ENCODE measurements around the gene ATP5F1E.

GRCh38 chr20:59071216-59071615, 39.1 kb upstream of the ATP5F1E start:
- TF ChIP-seq, protein P1, sequence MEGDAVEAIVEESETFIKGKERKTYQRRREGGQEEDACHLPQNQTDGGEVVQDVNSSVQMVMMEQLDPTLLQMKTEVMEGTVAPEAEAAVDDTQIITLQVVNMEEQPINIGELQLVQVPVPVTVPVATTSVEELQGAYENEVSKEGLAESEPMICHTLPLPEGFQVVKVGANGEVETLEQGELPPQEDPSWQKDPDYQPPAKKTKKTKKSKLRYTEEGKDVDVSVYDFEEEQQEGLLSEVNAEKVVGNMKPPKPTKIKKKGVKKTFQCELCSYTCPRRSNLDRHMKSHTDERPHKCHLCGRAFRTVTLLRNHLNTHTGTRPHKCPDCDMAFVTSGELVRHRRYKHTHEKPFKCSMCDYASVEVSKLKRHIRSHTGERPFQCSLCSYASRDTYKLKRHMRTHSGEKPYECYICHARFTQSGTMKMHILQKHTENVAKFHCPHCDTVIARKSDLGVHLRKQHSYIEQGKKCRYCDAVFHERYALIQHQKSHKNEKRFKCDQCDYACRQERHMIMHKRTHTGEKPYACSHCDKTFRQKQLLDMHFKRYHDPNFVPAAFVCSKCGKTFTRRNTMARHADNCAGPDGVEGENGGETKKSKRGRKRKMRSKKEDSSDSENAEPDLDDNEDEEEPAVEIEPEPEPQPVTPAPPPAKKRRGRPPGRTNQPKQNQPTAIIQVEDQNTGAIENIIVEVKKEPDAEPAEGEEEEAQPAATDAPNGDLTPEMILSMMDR (IDR thresholded peaks at IDR 0.05) = no peak
- TF ChIP-seq POLR2A (IDR thresholded peaks at IDR 0.05) = no peak

Data from adrenal gland (tissue), 5 donors.